DND-41 (cell line): ENCODE measurements around the gene OTOGL.

ENCODE experiments used
- ATAC-seq: fragments of 200-7000 bp; cut with Tn5 transposase; 3 replicates; pipeline ENCODE4 v1.9.1; 2021; ENCODE audit warnings: low read depth; ENCODE audit not compliant: insufficient read depth
- DNase-seq: peaks from one replicate; pipeline ENCODE4 v3.0.0-alpha.2; 2020
- H2AFZ ChIP-seq: 2 replicates; pipeline ENCODE4 v1.6.0; 2012; ENCODE audit warnings: low read depth, low read length
- H3K27ac ChIP-seq: 2 replicates; pipeline ENCODE4 v1.5.1; 2012; ENCODE audit warnings: low read length, inconsistent platforms
- H3K27me3 ChIP-seq: fragments of 200-600 bp; sonication (generic); 2 replicates; pipeline ENCODE4 v1.6.0; 2012; ENCODE audit warnings: low read length, mild to moderate bottlenecking, inconsistent platforms; ENCODE audit not compliant: insufficient read depth, poor library complexity
- H3K36me3 ChIP-seq: 2 replicates; pipeline ENCODE4 v1.5.1; 2012; ENCODE audit warnings: low read length, inconsistent platforms; ENCODE audit not compliant: insufficient read depth
- H3K4me1 ChIP-seq: 2 replicates; pipeline ENCODE4 v1.5.1; 2012; ENCODE audit warnings: mild to moderate bottlenecking, low read length; ENCODE audit not compliant: insufficient read depth
- H3K4me2 ChIP-seq: 2 replicates; pipeline ENCODE4 v1.6.0; 2012; ENCODE audit warnings: mild to moderate bottlenecking, moderate library complexity, low read length, inconsistent platforms; ENCODE audit not compliant: insufficient read depth
- H3K4me3 ChIP-seq, 2 experiments: fragments of 200-600 bp in 1 of 2; shearing (Covaris generic) in 1 of 2; 2 replicates each; pipeline ENCODE4 v1.5.1; 2012 to 2016; ENCODE audit warnings: inconsistent platforms in 2 of 2, low read length in 2 of 2, mild to moderate bottlenecking in 2 of 2, low read depth in 1 of 2, moderate library complexity in 1 of 2
- H3K79me2 ChIP-seq: 2 replicates; pipeline ENCODE4 v1.6.0; 2012; ENCODE audit warnings: low read length, inconsistent platforms; ENCODE audit not compliant: insufficient read depth
- H3K9ac ChIP-seq: 2 replicates; pipeline ENCODE4 v1.6.0; 2012; ENCODE audit warnings: low read depth, mild to moderate bottlenecking, inconsistent platforms, low read length, moderate library complexity
- H3K9me3 ChIP-seq: 2 replicates; pipeline ENCODE4 v1.5.1; 2012; ENCODE audit warnings: low read length, moderate library complexity, mild to moderate bottlenecking, inconsistent platforms; ENCODE audit not compliant: insufficient read depth, severe bottlenecking
- H4K20me1 ChIP-seq: 2 replicates; pipeline ENCODE4 v1.6.0; 2012; ENCODE audit warnings: low read length; ENCODE audit not compliant: insufficient read depth
- CTCF ChIP-seq: IDR thresholded peaks from 2 replicates; pipeline ENCODE4 v1.5.1; 2012; ENCODE audit warnings: borderline replicate concordance, low read length, moderate library complexity, mild to moderate bottlenecking; ENCODE audit not compliant: poor library complexity, severe bottlenecking; ENCODE audit errors: extremely low read depth
- EZH2 ChIP-seq: IDR thresholded peaks from 3 replicates; pipeline ENCODE4 v1.6.1; 2012; ENCODE audit warnings: borderline replicate concordance, low read depth, mild to moderate bottlenecking, moderate library complexity, low read length, inconsistent platforms; ENCODE audit not compliant: severe bottlenecking

The OTOGL gene

GRCh38 chr12:80269803-80270552, 170.6 kb downstream of the OTOGL start:
- peak; percentile 72 for TF ChIP-seq CTCF
- TF ChIP-seq EZH2, result no peak
- no peak overlapping the region for H3K27ac ChIP-seq
- no peaks in the 10 kb centered on the region for H4K20me1 ChIP-seq
- no peaks in the 10 kb centered on the region for H3K79me2 ChIP-seq
- H3K4me1 ChIP-seq, result no peaks in the 10 kb centered on the region
- DNase-seq (peak; percentile 4), ATAC-seq (peak; percentile 62; the same call in 1 of the 3 replicates)
- H3K36me3 ChIP-seq, result no peaks in the 10 kb centered on the region
- H2AFZ ChIP-seq, result no peak overlapping the region
- no peaks in the 10 kb centered on the region for H3K9me3 ChIP-seq
- no peak overlapping the region for H3K4me2 ChIP-seq
- H3K27me3 ChIP-seq, result no peaks in the 10 kb centered on the region
- no peak overlapping the region for H3K9ac ChIP-seq
- no peak overlapping the region for H3K4me3 ChIP-seq

- DNase-seq (no peak), ATAC-seq (no peak)
- no peak overlapping the region for H3K4me3 ChIP-seq
- no peaks in the 10 kb centered on the region for H3K36me3 ChIP-seq
- no peaks in the 10 kb centered on the region for H4K20me1 ChIP-seq
- H3K9ac ChIP-seq, result no peak overlapping the region
- TF ChIP-seq EZH2 (no peak), CTCF (no peak)
- no peak overlapping the region for H2AFZ ChIP-seq
- no peaks in the 10 kb centered on the region for H3K79me2 ChIP-seq
- no peak overlapping the region for H3K27ac ChIP-seq
- H3K4me2 ChIP-seq, result no peak overlapping the region
- H3K9me3 ChIP-seq, result no peaks in the 10 kb centered on the region
- H3K4me1 ChIP-seq, result no peaks in the 10 kb centered on the region
- no peaks in the 10 kb centered on the region for H3K27me3 ChIP-seq
Measured at GRCh38 chr12:80271780-80272179, 172.4 kb downstream of the OTOGL start.

DNA sequence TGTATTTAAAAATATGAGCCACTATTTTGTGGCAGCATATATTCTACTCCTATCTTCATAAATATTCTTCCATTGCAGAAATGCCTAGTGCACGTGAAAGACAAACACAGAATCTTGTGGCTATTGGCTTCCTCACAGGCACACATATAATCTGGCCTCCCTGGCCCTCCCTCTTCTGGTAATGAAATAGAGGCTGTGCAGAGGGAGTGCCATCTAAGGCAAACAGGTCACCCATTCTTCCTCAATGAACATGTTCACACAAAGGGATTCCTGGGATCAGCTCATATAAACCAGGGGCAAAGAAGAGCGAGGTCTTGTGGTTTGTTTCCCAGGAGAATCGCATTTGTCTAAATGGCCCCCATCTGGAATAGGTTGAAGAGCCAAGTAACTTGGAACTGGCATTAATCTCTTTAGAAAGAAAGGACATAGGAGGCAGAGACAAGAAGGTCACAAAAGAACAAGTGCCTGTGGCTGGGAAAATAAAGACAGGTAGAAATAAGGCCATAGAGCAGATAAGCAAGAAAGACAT, 173.1 kb downstream of the OTOGL start:
- H3K36me3 ChIP-seq, result no peaks in the 10 kb centered on the region

More for the DNA sequence above, 173.1 kb downstream of the OTOGL start:
- no peak overlapping the region for H3K27ac ChIP-seq
- no peak for TF ChIP-seq CTCF
- TF ChIP-seq EZH2, result no peak
- no peak for DNase-seq
- H3K9me3 ChIP-seq, result no peaks in the 10 kb centered on the region
- no peak overlapping the region for H3K4me2 ChIP-seq
- H4K20me1 ChIP-seq, result no peaks in the 10 kb centered on the region
- no peak for ATAC-seq
- no peak overlapping the region for H3K4me3 ChIP-seq
- no peaks in the 10 kb centered on the region for H3K4me1 ChIP-seq
- no peak overlapping the region for H3K9ac ChIP-seq
- H2AFZ ChIP-seq, result no peak overlapping the region
- no peaks in the 10 kb centered on the region for H3K79me2 ChIP-seq
- no peaks in the 10 kb centered on the region for H3K27me3 ChIP-seq
